Osteocyte (in vitro differentiated cells): Measurements from ENCODE around the gene OTOS. TPM values are rescaled to one million over a fixed set of nuclear protein-coding genes. Genes with fewer than 3 reads are reported as not detected.

Source experiments
- DNase-seq: peaks from one replicate; pipeline ENCODE4 v3.0.0; 2021; ENCODE audit warnings: mixed read lengths; ENCODE audit not compliant: unreplicated experiment; ENCODE audit errors: extremely low spot score
- H3K27ac Mint-ChIP-seq: one replicate; pipeline ENCODE4 v1.8.0; 2021; ENCODE audit warnings: mild to moderate bottlenecking, mixed read lengths; ENCODE audit not compliant: unreplicated experiment
- H3K27me3 Mint-ChIP-seq: one replicate; pipeline ENCODE4 v1.8.0; 2021; ENCODE audit warnings: mixed read lengths; ENCODE audit not compliant: unreplicated experiment
- H3K36me3 Mint-ChIP-seq: one replicate; pipeline ENCODE4 v1.8.0; 2021; ENCODE audit warnings: mixed read lengths; ENCODE audit not compliant: unreplicated experiment
- H3K4me1 Mint-ChIP-seq: one replicate; pipeline ENCODE4 v1.8.0; 2021; ENCODE audit warnings: mixed read lengths; ENCODE audit not compliant: unreplicated experiment
- H3K4me3 Mint-ChIP-seq: one replicate; pipeline ENCODE4 v1.8.0; 2021; ENCODE audit warnings: mild to moderate bottlenecking, moderate library complexity, mixed read lengths; ENCODE audit not compliant: unreplicated experiment
- H3K9me3 Mint-ChIP-seq: one replicate; pipeline ENCODE4 v1.8.0; 2021; ENCODE audit warnings: mixed read lengths; ENCODE audit not compliant: unreplicated experiment
- total RNA-seq: library from RNA; stranded (reverse); gene quantifications from 2 replicates; pipeline ENCODE4 v1.2.1, GENCODE V29; 2021
- TF ChIP-seq, protein P1 (sequence below): fragments of 200-600 bp; sonication (generic); IDR thresholded peaks from 2 replicates; pipeline ENCODE4 v1.5.0; 2021; ENCODE audit warnings: antibody characterized with exemption, mild to moderate bottlenecking, moderate library complexity

OTOS gene
- total RNA-seq, 1 donor from 2014 or later, result not detected

DNA sequence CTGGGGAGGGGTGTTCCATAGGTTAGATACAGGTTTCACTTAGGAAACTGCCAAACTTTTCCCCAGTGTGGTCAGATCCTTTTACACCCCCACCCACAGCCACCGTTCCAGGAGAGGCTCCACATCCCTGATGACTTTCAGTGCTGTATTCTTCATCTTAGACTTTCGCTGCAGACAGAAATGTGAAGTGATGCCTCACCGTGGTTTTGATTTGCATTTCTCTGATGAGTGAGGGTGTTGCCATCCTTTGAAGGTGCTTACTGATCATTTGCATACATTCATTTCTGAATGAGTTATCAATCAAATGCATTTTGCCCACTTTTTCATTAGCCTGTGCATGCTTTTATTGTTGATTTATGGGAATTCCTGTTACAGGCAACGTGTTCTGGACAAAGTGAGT lies 19.3 kb downstream of the OTOS start:
- Mint-ChIP-seq H3K27ac (no peak overlapping the region), H3K27me3 (peaks cover 2% of the 10 kb centered on the region), H3K9me3 (peaks cover 4% of the 10 kb centered on the region), H3K4me3 (no peak overlapping the region), H3K36me3 (peaks cover 4% of the 10 kb centered on the region), H3K4me1 (no peaks in the 10 kb centered on the region)
- DNase-seq, result no peak
- TF ChIP-seq, protein P1, sequence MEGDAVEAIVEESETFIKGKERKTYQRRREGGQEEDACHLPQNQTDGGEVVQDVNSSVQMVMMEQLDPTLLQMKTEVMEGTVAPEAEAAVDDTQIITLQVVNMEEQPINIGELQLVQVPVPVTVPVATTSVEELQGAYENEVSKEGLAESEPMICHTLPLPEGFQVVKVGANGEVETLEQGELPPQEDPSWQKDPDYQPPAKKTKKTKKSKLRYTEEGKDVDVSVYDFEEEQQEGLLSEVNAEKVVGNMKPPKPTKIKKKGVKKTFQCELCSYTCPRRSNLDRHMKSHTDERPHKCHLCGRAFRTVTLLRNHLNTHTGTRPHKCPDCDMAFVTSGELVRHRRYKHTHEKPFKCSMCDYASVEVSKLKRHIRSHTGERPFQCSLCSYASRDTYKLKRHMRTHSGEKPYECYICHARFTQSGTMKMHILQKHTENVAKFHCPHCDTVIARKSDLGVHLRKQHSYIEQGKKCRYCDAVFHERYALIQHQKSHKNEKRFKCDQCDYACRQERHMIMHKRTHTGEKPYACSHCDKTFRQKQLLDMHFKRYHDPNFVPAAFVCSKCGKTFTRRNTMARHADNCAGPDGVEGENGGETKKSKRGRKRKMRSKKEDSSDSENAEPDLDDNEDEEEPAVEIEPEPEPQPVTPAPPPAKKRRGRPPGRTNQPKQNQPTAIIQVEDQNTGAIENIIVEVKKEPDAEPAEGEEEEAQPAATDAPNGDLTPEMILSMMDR, result no peak

DNA sequence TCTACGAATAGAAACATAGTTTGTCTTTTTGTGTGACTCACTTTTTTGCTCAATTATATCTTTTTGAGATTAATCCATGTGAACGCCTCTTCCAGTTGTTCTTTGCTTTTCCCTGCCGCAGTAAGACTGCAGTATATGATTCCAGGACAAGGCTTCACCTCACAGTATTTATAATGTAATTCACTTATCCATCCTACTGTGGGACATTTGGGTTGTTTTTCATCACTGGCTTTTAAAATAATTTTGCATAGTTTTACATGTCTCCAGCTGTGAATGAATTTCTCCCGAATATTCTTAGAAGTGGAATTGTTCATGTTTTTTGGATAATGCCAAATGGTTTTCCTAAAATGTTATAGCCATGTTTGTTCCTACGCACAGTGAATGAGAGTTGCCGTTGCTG lies 26.2 kb downstream of the OTOS start:
- no peak overlapping the region for H3K27ac Mint-ChIP-seq
- DNase-seq, result no peak
- peaks cover 28% of the 10 kb centered on the region for H3K27me3 Mint-ChIP-seq
- H3K9me3 Mint-ChIP-seq, result no peaks in the 10 kb centered on the region
- H3K4me1 Mint-ChIP-seq, result peaks cover 3% of the 10 kb centered on the region
- H3K4me3 Mint-ChIP-seq, result no peak overlapping the region
- H3K36me3 Mint-ChIP-seq, result no peaks in the 10 kb centered on the region
- TF ChIP-seq, protein P1, result no peak

DNA sequence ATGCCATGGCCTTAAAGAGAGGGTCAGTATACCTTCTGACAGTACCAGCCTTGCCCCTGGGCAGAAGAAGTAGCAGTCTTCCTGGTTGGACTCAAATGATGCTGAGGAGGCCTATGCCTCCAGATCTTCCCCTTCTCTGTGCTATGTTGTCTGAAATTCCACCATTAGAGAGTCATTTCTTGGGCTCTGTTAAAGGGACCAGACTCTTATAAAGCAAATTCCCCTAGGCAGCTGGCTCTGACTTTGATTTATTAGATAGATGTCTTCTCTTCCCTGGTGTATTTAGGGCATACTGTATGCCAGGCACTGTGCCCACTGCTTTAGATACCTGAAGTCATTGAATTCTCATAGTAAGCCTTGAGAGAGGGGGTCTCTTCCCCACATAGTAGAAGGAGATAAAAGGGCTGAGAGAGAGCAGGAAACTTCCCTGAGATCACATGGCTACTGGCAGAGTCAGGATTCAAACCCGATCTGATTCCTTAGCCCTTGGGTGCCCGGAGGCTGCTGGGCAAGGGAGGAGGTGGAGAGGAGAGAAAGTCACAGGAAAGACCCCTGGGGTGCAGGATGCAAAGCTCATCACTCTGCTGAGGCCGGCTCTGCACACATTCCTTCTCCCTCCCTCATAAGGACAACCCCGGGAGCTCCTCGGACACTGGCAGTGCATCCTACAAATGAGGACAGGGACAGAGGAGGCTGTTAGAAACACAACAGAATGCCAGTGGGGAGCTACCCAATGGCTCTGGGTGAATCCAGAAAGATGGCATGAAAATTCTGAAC lies 27.4 kb downstream of the OTOS start:
- TF ChIP-seq, protein P1, result no peak
- Mint-ChIP-seq H3K36me3 (no peaks in the 10 kb centered on the region), H3K27me3 (peaks cover 28% of the 10 kb centered on the region), H3K9me3 (no peaks in the 10 kb centered on the region), H3K27ac (no peak overlapping the region), H3K4me1 (peaks cover 3% of the 10 kb centered on the region), H3K4me3 (no peak overlapping the region)
- no peak for DNase-seq

DNA sequence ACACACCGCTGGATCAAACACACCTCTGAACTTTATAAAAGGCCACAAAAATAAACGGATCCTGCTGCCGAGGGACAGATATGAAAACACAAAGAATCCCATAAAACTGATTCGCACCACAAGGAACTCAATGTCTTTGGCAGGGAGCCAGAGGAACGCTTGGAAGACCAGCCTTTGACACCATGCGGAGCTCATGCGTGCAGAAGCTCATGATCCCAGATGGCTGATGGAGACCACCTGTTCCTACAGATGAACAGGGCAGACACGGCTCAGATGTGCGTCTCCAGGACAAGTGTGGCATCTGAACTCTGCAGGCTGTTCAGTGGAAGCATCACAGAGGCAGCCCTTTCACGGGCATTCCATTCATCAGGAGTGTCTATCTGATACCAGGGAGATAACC lies 29.2 kb downstream of the OTOS start:
- TF ChIP-seq, protein P1, result no peak
- Mint-ChIP-seq H3K4me1 (peaks cover 3% of the 10 kb centered on the region), H3K27me3 (peaks cover 27% of the 10 kb centered on the region), H3K4me3 (no peak overlapping the region), H3K36me3 (no peaks in the 10 kb centered on the region), H3K9me3 (no peaks in the 10 kb centered on the region), H3K27ac (no peak overlapping the region)
- DNase-seq, result no peak

DNA sequence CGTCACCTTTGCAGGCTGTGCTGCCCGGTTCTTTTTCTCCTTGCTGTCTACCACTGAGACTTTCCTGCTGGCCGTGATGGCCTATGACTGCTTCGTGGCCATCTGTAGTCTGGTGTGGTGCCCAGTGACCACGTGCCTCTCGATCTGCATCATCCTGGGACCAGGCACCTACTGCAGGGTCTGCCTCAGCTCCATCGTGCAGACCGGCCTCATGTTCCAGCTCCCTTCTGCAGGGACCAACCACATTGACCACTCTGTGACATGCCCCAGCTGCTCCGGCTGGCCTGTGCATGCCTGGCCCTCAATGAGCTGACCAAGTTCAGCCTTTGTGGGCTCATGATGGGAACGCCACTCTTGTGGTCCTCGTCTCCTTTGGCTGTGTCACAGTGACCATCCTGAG lies 31.1 kb downstream of the OTOS start:
- H3K4me3 Mint-ChIP-seq, result no peak overlapping the region
- H3K4me1 Mint-ChIP-seq, result peaks cover 3% of the 10 kb centered on the region
- TF ChIP-seq, protein P1, result no peak
- H3K27me3 Mint-ChIP-seq, result peaks cover 15% of the 10 kb centered on the region
- DNase-seq, result no peak
- no peaks in the 10 kb centered on the region for H3K9me3 Mint-ChIP-seq
- H3K27ac Mint-ChIP-seq, result no peak overlapping the region
- H3K36me3 Mint-ChIP-seq, result no peaks in the 10 kb centered on the region
